Smooth muscle cell (in vitro differentiated cells): ENCODE data around the gene MACC1. TPM values are rescaled to one million over a fixed set of nuclear protein-coding genes. Genes with fewer than 3 reads are reported as not detected.

Source experiments
- DNase-seq: peaks from one replicate; lab custom pipeline; 2025; ENCODE audit not compliant: unreplicated experiment; lab: John Stamatoyannopoulos, UW
- H2AFZ ChIP-seq: fragments of 200-600 bp; sonication (generic); 2 replicates; pipeline ENCODE4 v1.6.0; 2016; ENCODE audit warnings: antibody characterized with exemption, low read depth, mild to moderate bottlenecking
- H3F3A ChIP-seq: fragments of 200-600 bp; sonication (generic); 2 replicates; pipeline ENCODE4 v1.6.0; 2017; ENCODE audit warnings: antibody characterized with exemption, low read depth
- H3K27ac ChIP-seq: fragments of 200-600 bp; sonication (generic); 2 replicates; pipeline ENCODE4 v1.5.1; 2016; ENCODE audit warnings: low read depth, mild to moderate bottlenecking
- H3K27me3 ChIP-seq: fragments of 200-600 bp; sonication (generic); 2 replicates; pipeline ENCODE4 v1.6.1; 2016; ENCODE audit warnings: low read depth, mild to moderate bottlenecking
- H3K36me3 ChIP-seq: fragments of 200-600 bp; sonication (generic); 2 replicates; pipeline ENCODE4 v1.5.1; 2016; ENCODE audit warnings: low read depth
- H3K4me1 ChIP-seq: fragments of 200-600 bp; sonication (generic); 2 replicates; pipeline ENCODE4 v1.5.1; 2016; ENCODE audit warnings: low read depth
- H3K4me2 ChIP-seq: fragments of 200-600 bp; sonication (generic); 2 replicates; pipeline ENCODE4 v1.6.0; 2016; ENCODE audit warnings: mild to moderate bottlenecking
- H3K4me3 ChIP-seq: fragments of 200-600 bp; sonication (generic); 2 replicates; pipeline ENCODE4 v1.5.1; 2016; ENCODE audit warnings: mild to moderate bottlenecking
- H3K79me2 ChIP-seq: fragments of 200-600 bp; sonication (generic); 2 replicates; pipeline ENCODE4 v1.6.0; 2016; ENCODE audit warnings: low read depth, mild to moderate bottlenecking
- H3K9ac ChIP-seq: fragments of 200-600 bp; sonication (generic); 2 replicates; pipeline ENCODE4 v1.6.0; 2016; ENCODE audit warnings: low read depth
- H3K9me3 ChIP-seq: fragments of 200-600 bp; sonication (generic); replicated peaks from 2 replicates; pipeline ENCODE4 v1.5.1; 2016; ENCODE audit warnings: low read depth
- H4K20me1 ChIP-seq: fragments of 200-600 bp; sonication (generic); 2 replicates; pipeline ENCODE4 v1.6.0; 2016; ENCODE audit warnings: low read depth
- WGBS: methylation state at CpG from one replicate; pipeline ENCODE4 v1.1.7; 2016; ENCODE audit warnings: low lambda C conversion rate; 5-methylcytosine and 5-hydroxymethylcytosine counted together
- polyA plus RNA-seq: library from polyadenylated mRNA; unstranded; fragments of >200 nt; fragmentation: Nextera tagmentation; extraction: Ambion mirVana; gene quantifications from 2 replicates; pipeline ENCODE4 v1.2.1, GENCODE V29; 2016
- total RNA-seq: library from RNA; depleted of rRNA; stranded (reverse); fragments of >200 nt; gene quantifications from 2 replicates; pipeline ENCODE4 v1.2.3, GENCODE V29; 2014
- TF ChIP-seq, protein P1 (sequence below): fragments of 200-600 bp; sonication (generic); IDR thresholded peaks from 2 replicates; pipeline ENCODE4 v1.5.1; 2017; ENCODE audit warnings: borderline replicate concordance, mild to moderate bottlenecking, antibody characterized with exemption; ENCODE audit not compliant: insufficient read depth, poor library complexity, severe bottlenecking

MACC1 gene
- total and polyA plus RNA-seq, 2 experiments from 2014 or later, result 1.3 TPM; not detected in 1

- H3K4me1 ChIP-seq, result peaks cover 4% of the 10 kb centered on the region
- H3K79me2 ChIP-seq, result no peaks in the 10 kb centered on the region
- no peak overlapping the region for H2AFZ ChIP-seq
- H3K27ac ChIP-seq, result peak overlapping the region; percentile 53
- no peaks in the 10 kb centered on the region for H3K27me3 ChIP-seq
- DNase-seq, result no peak
- TF ChIP-seq, protein P1, sequence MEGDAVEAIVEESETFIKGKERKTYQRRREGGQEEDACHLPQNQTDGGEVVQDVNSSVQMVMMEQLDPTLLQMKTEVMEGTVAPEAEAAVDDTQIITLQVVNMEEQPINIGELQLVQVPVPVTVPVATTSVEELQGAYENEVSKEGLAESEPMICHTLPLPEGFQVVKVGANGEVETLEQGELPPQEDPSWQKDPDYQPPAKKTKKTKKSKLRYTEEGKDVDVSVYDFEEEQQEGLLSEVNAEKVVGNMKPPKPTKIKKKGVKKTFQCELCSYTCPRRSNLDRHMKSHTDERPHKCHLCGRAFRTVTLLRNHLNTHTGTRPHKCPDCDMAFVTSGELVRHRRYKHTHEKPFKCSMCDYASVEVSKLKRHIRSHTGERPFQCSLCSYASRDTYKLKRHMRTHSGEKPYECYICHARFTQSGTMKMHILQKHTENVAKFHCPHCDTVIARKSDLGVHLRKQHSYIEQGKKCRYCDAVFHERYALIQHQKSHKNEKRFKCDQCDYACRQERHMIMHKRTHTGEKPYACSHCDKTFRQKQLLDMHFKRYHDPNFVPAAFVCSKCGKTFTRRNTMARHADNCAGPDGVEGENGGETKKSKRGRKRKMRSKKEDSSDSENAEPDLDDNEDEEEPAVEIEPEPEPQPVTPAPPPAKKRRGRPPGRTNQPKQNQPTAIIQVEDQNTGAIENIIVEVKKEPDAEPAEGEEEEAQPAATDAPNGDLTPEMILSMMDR, result no peak
- no peak overlapping the region for H3K9ac ChIP-seq
- no peak overlapping the region for H3K4me3 ChIP-seq
- H3K9me3 ChIP-seq, result no peaks in the 10 kb centered on the region
- WGBS, result 37% methylated on average over 7 of the region's 7 CpGs
- no peaks in the 10 kb centered on the region for H3F3A ChIP-seq
- peak overlapping the region; percentile 67 for H3K4me2 ChIP-seq
- H4K20me1 ChIP-seq, result no peaks in the 10 kb centered on the region
- H3K36me3 ChIP-seq, result no peaks in the 10 kb centered on the region
Observed at GRCh38 chr7:20238754-20239324, 21.7 kb upstream of the MACC1 start.

DNA sequence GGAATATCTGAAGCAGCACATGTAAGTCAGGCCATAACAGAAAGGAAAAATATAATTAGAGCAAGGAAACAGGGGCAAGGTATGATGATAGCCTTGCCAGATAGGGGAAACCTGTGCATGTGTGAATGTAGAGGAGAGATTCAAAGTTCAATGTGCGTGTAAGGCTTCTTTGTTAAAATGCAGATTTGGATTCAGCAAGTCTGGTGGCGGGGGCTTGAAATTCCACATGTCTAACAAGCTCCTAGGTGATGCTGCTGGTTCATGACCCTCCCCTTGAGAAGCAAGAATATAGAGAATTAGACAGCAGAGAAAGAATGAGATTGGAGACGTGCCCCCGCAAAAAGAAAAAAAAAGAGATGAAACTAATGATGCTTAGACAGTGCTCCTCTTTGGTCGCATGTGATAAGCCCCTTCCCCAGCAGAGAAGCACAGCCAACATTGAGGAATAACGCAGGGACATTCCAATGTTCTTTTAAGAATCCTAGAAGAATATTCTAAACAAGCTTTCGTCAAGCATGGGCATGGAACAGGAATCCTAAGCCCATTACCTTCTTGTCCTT lies 21.1 kb upstream of the MACC1 start:
- DNase-seq, result no peak
- TF ChIP-seq, protein P1, result no peak
- Histone ChIP-seq H3K9ac (no peak overlapping the region), H3K4me1 (peaks cover 4% of the 10 kb centered on the region), H3K27ac (no peak overlapping the region), H3F3A (no peaks in the 10 kb centered on the region), H3K9me3 (no peaks in the 10 kb centered on the region), H3K4me2 (peak overlapping the region; percentile 14), H2AFZ (no peak overlapping the region), H4K20me1 (no peaks in the 10 kb centered on the region), H3K4me3 (no peak overlapping the region), H3K27me3 (no peaks in the 10 kb centered on the region), H3K79me2 (no peaks in the 10 kb centered on the region), H3K36me3 (no peaks in the 10 kb centered on the region)
- WGBS, result 89% methylated on average over 7 of the region's 7 CpGs

GRCh38 chr7:20237464-20238193 lies 20.4 kb upstream of the MACC1 start:
- H3K27ac ChIP-seq, result peak overlapping the region; percentile 78
- TF ChIP-seq, protein P1, result no peak

More at GRCh38 chr7:20237464-20238193, 20.4 kb upstream of the MACC1 start:
- Histone ChIP-seq H3K4me1 (peaks cover 4% of the 10 kb centered on the region), H4K20me1 (no peaks in the 10 kb centered on the region), H3K9ac (no peak overlapping the region), H3K27me3 (no peaks in the 10 kb centered on the region), H3K36me3 (no peaks in the 10 kb centered on the region), H3K4me2 (peak overlapping the region; percentile 21), H2AFZ (no peak overlapping the region), H3K79me2 (no peaks in the 10 kb centered on the region), H3K4me3 (no peak overlapping the region), H3F3A (no peaks in the 10 kb centered on the region), H3K9me3 (no peaks in the 10 kb centered on the region)
- DNase-seq, result no peak
- WGBS, result 87% methylated on average over 2 of the region's 2 CpGs
